Keratinocyte (primary cell): Measurements from ENCODE around the gene MCCD1. TPM values are rescaled to one million over a fixed set of nuclear protein-coding genes. Genes with fewer than 3 reads are reported as not detected.

ENCODE experiments used
- DNase-seq: peaks from one replicate; pipeline ENCODE4 v3.0.0-alpha.2; 2011; ENCODE audit warnings: low read depth, missing footprints, low spot score
- FAIRE-seq: peaks from 2 replicates; lab custom pipeline; 2011; peaks lifted over from hg19 to GRCh38; lab: Jason Lieb, UNC
- H2AFZ ChIP-seq: 2 replicates; pipeline ENCODE4 v1.6.0; 2012; ENCODE audit warnings: low read length, control low read depth, inconsistent platforms; ENCODE audit not compliant: control insufficient read depth
- H3K27ac ChIP-seq: 2 replicates; pipeline ENCODE4 v1.5.1; 2011; ENCODE audit warnings: low read length; ENCODE audit not compliant: control insufficient read depth, insufficient read depth
- H3K27me3 ChIP-seq: 3 replicates; pipeline ENCODE4 v1.6.0; 2011; ENCODE audit warnings: low read length; ENCODE audit not compliant: control insufficient read depth, insufficient read depth; ENCODE audit errors: extremely low read depth
- H3K36me3 ChIP-seq, 2 experiments: 2 replicates in 1 of 2; 3 replicates in 1 of 2; pipeline ENCODE4 v1.5.1; 2011; ENCODE audit warnings: low read length in 2 of 2, mild to moderate bottlenecking in 1 of 2; ENCODE audit not compliant: control insufficient read depth in 2 of 2, insufficient read depth in 2 of 2; ENCODE audit errors: extremely low read depth in 1 of 2
- H3K4me1 ChIP-seq: 3 replicates; pipeline ENCODE4 v1.5.1; 2011; ENCODE audit warnings: low read length; ENCODE audit not compliant: control insufficient read depth, insufficient read depth; ENCODE audit errors: extremely low read depth
- H3K4me2 ChIP-seq: 3 replicates; pipeline ENCODE4 v1.6.0; 2011; ENCODE audit warnings: low read depth, low read length; ENCODE audit not compliant: control insufficient read depth, insufficient read depth; ENCODE audit errors: extremely low read depth
- H3K4me3 ChIP-seq, 3 experiments: fragments of 200-600 bp in 1 of 3; sonication (generic) in 1 of 3; 2 replicates in 2 of 3; 3 replicates in 1 of 3; pipeline ENCODE4 v1.5.1; 2011 to 2016; ENCODE audit warnings: low read length in 3 of 3, mild to moderate bottlenecking in 3 of 3, control low read depth in 2 of 3, inconsistent platforms in 1 of 3, low read depth in 1 of 3, mixed read lengths in 1 of 3, mixed run types in 1 of 3, moderate library complexity in 1 of 3; ENCODE audit not compliant: control insufficient read depth in 2 of 3, insufficient read depth in 2 of 3; ENCODE audit errors: extremely low read depth in 1 of 3
- H3K79me2 ChIP-seq: 2 replicates; pipeline ENCODE4 v1.6.0; 2012; ENCODE audit warnings: low read length; ENCODE audit not compliant: control insufficient read depth, insufficient read depth
- H3K9ac ChIP-seq: 3 replicates; pipeline ENCODE4 v1.6.0; 2011; ENCODE audit warnings: low read length; ENCODE audit not compliant: control insufficient read depth, insufficient read depth; ENCODE audit errors: extremely low read depth
- H3K9me1 ChIP-seq: 3 replicates; pipeline ENCODE4 v1.6.0; 2011; ENCODE audit warnings: low read length; ENCODE audit not compliant: control insufficient read depth, insufficient read depth; ENCODE audit errors: extremely low read depth
- H3K9me3 ChIP-seq: 2 replicates; pipeline ENCODE4 v1.5.1; 2012; ENCODE audit warnings: low read depth, low read length; ENCODE audit not compliant: control insufficient read depth
- H4K20me1 ChIP-seq: 3 replicates; pipeline ENCODE4 v1.6.0; 2011; ENCODE audit warnings: low read length; ENCODE audit not compliant: control insufficient read depth, insufficient read depth; ENCODE audit errors: extremely low read depth
- CTCF ChIP-seq, 3 experiments: IDR thresholded peaks in 1 of 3; conservative IDR thresholded peaks in 1 of 3; optimal IDR thresholded peaks in 1 of 3; 2 replicates in 2 of 3; 3 replicates in 1 of 3; pipeline versions ENCODE3 to v1.5.1; 2011; ENCODE audit warnings: low read length in 3 of 3, mild to moderate bottlenecking in 3 of 3, moderate library complexity in 2 of 3, control low read depth in 1 of 3, inconsistent platforms in 1 of 3; ENCODE audit not compliant: insufficient read depth in 2 of 3; ENCODE audit errors: extremely low read depth in 1 of 3
- EZH2 ChIP-seq: IDR thresholded peaks from one replicate; pipeline ENCODE4 v1.6.1; 2012; ENCODE audit warnings: inconsistent platforms, mild to moderate bottlenecking, low read length, moderate library complexity
- dilution Hi-C: fragments of 300-500 bp; cut with MboI; formaldehyde crosslinking; loops from one replicate; pipeline ENCODE4 v1.7.0; 2020; ENCODE audit warnings: low sequenced_read_pairs; ENCODE audit not compliant: extremely low pct_ligation_motif_present
- polyA plus RNA-seq, 5 experiments: library from polyadenylated mRNA; depleted of rRNA in 3 of 5; stranded (reverse) in 3 of 5; stranded (forward) in 1 of 5; unstranded in 1 of 5; fragments of >200 nt; gene quantifications; 1 replicate in 1 of 5; 2 replicates in 3 of 5; 3 replicates in 1 of 5; pipeline versions ENCODE4 v1.2.1 to v1.2.3, GENCODE V29; 2011 to 2012; ENCODE audit warnings: missing spikeins in 2 of 5, low read depth in 1 of 5, low replicate concordance in 1 of 5

MCCD1 gene
- polyA plus RNA-seq, 1 donor (not counting 4 experiments of a cell fraction or from before 2014, with no cell fraction given), result not detected

GRCh38 chr6:31479933-31480535 is 48.7 kb upstream of the MCCD1 start:
- Histone ChIP-seq H4K20me1 (no peaks in the 10 kb centered on the region), H3K36me3 (no peaks in the 10 kb centered on the region), H3K79me2 (no peaks in the 10 kb centered on the region), H3K9me3 (no peaks in the 10 kb centered on the region), H3K9ac (no peak overlapping the region), H2AFZ (no peak overlapping the region), H3K4me3 (no peak overlapping the region), H3K4me1 (no peaks in the 10 kb centered on the region), H3K27ac (no peak overlapping the region), H3K9me1 (peaks cover 3% of the 10 kb centered on the region), H3K4me2 (no peak overlapping the region), H3K27me3 (peaks cover 8% of the 10 kb centered on the region)
- FAIRE-seq (no peak), DNase-seq (no peak)
- dilution Hi-C loops, result loop anchor here (10.0 kb wide), 1 partner anchor 55 kb away; no protein-coding TSS in a partner anchor
- TF ChIP-seq EZH2, result no peak
- TF ChIP-seq CTCF (optimal IDR thresholded peaks at IDR 0.05 in 1 of 3, IDR thresholded peaks at IDR 0.05 in 1 of 3, conservative IDR thresholded peaks at IDR 0.05 in 1 of 3; ENCODE audit: extremely low read depth in 1 of 3, insufficient read depth in 2 of 3, low read length in 3 of 3), result no peak

- H4K20me1 ChIP-seq, result no peaks in the 10 kb centered on the region
- no peak for TF ChIP-seq EZH2
- TF ChIP-seq CTCF (optimal IDR thresholded peaks at IDR 0.05 in 1 of 3, IDR thresholded peaks at IDR 0.05 in 1 of 3, conservative IDR thresholded peaks at IDR 0.05 in 1 of 3; ENCODE audit: extremely low read depth in 1 of 3, insufficient read depth in 2 of 3, low read length in 3 of 3), result no peak
- H3K4me2 ChIP-seq, result no peak overlapping the region
- no peaks in the 10 kb centered on the region for H3K9me1 ChIP-seq
- dilution Hi-C loops, result loop anchor here (10.0 kb wide), 1 partner anchor 56 kb away; no protein-coding TSS in a partner anchor
- H3K79me2 ChIP-seq, result no peaks in the 10 kb centered on the region
- no peaks in the 10 kb centered on the region for H3K36me3 ChIP-seq
- H3K9ac ChIP-seq, result no peak overlapping the region
- H3K9me3 ChIP-seq, result no peaks in the 10 kb centered on the region
- no peak overlapping the region for H3K27ac ChIP-seq
- no peaks in the 10 kb centered on the region for H3K4me1 ChIP-seq
- H3K27me3 ChIP-seq, result peaks cover 8% of the 10 kb centered on the region
- DNase-seq (no peak), FAIRE-seq (no peak)
- H2AFZ ChIP-seq, result no peak overlapping the region
- no peak overlapping the region for H3K4me3 ChIP-seq
Observed at GRCh38 chr6:31480574-31480973, 48.2 kb upstream of the MCCD1 start.
